ENCODE measurements around the gene PTPRH.

DNA sequence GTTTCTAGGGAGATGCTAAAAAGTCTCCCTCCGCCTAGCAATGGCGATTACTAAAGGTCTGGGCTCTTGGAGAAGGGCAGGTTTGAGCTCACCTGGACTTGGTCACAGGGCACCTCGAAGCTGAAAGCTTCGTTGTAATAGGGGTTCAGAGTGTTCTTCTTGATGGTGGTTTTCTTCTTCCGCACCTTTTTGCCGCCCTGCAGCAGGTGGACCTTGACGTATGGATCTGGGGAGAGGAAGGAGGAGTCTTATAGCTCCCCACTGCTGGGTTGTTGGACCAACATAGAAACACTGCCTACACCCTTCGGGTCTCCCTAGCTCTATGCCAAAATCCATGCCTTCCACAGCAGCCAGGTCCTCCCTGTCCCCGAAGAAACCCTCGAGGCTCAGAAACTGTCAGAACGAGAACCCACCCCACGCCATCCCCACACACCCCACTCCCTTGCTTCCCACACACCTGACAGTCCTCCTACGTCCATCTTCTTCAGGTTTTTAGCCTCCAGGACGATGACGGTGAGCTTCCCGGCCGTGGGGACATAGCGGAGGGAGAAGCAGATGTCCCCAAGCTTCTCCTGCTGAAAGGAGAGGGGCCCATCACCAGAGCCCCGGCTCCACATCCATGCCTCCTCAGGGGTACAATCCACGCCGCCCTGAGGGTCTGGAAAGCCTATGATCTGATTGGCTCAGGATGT lies 34.7 kb downstream of the PTPRH start:
- TF ChIP-seq, protein P1, sequence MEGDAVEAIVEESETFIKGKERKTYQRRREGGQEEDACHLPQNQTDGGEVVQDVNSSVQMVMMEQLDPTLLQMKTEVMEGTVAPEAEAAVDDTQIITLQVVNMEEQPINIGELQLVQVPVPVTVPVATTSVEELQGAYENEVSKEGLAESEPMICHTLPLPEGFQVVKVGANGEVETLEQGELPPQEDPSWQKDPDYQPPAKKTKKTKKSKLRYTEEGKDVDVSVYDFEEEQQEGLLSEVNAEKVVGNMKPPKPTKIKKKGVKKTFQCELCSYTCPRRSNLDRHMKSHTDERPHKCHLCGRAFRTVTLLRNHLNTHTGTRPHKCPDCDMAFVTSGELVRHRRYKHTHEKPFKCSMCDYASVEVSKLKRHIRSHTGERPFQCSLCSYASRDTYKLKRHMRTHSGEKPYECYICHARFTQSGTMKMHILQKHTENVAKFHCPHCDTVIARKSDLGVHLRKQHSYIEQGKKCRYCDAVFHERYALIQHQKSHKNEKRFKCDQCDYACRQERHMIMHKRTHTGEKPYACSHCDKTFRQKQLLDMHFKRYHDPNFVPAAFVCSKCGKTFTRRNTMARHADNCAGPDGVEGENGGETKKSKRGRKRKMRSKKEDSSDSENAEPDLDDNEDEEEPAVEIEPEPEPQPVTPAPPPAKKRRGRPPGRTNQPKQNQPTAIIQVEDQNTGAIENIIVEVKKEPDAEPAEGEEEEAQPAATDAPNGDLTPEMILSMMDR (conservative IDR thresholded peaks at IDR 0.05; ENCODE audit: low read depth, low read length): no peak
- no peak for TF ChIP-seq EZH2 (IDR thresholded peaks at IDR 0.05; ENCODE audit: borderline replicate concordance, low read depth, low read length, poor library complexity, severe bottlenecking)

Data from A673 (cell line).